CD14-positive monocyte (primary cell): ENCODE data around the gene BEGAIN. TPM values are rescaled to one million over a fixed set of nuclear protein-coding genes. Genes with fewer than 3 reads are reported as not detected.
A peak's percentile ranks its signal among the peaks of the same experiment; 100 is the strongest.

Experiments used
- DNase-seq, 3 donors: peaks; one replicate each; pipeline ENCODE4 v3.0.0-alpha.2; 2011 to 2022
- H2AFZ ChIP-seq: 2 replicates; pipeline ENCODE4 v1.6.0; 2012; ENCODE audit warnings: mild to moderate bottlenecking, low read depth, low read length, inconsistent platforms; ENCODE audit not compliant: insufficient read depth, poor library complexity, severe bottlenecking
- H3K27ac ChIP-seq, 2 donors: 1 replicate in 1 of 2; 2 replicates in 1 of 2; pipeline ENCODE4 v1.5.1; 2012 to 2013; ENCODE audit warnings: low read length in 2 of 2, control low read depth in 1 of 2, inconsistent platforms in 1 of 2, low read depth in 1 of 2, mild to moderate bottlenecking in 1 of 2
- H3K27me3 ChIP-seq, 2 donors: one replicate each; pipeline versions ENCODE4 v1.6.0 to v1.6.1; 2011 to 2013; ENCODE audit warnings: low read length in 2 of 2; ENCODE audit not compliant: control insufficient read depth in 2 of 2, insufficient read depth in 2 of 2
- H3K36me3 ChIP-seq, 2 donors: replicated peaks in 1 of 2; 1 replicate in 1 of 2; 2 replicates in 1 of 2; pipeline versions ENCODE4 v1.5.1 to v1.6.1; 2012 to 2013; ENCODE audit warnings: low read length in 2 of 2, control low read depth in 1 of 2, inconsistent platforms in 1 of 2, mild to moderate bottlenecking in 1 of 2; ENCODE audit not compliant: insufficient read depth in 2 of 2, control insufficient read depth in 1 of 2
- H3K4me1 ChIP-seq, 2 donors: 1 replicate in 1 of 2; 2 replicates in 1 of 2; pipeline versions ENCODE4 v1.5.1 to v1.6.1; 2012 to 2013; ENCODE audit warnings: low read length in 2 of 2, control low read depth in 1 of 2, inconsistent platforms in 1 of 2, mild to moderate bottlenecking in 1 of 2, moderate library complexity in 1 of 2; ENCODE audit not compliant: insufficient read depth in 2 of 2, control insufficient read depth in 1 of 2
- H3K4me2 ChIP-seq: replicated peaks from 2 replicates; pipeline ENCODE3; 2012; ENCODE audit warnings: low read length, moderate library complexity, mild to moderate bottlenecking; ENCODE audit not compliant: poor library complexity, severe bottlenecking; ENCODE audit errors: extremely low read depth
- H3K4me3 ChIP-seq, 3 experiments: fragments of 200-600 bp in 1 of 3; sonication (generic) in 1 of 3; replicated peaks in 1 of 3; 1 replicate in 2 of 3; 2 replicates in 1 of 3; pipeline ENCODE4 v1.5.1; 2011 to 2013; ENCODE audit warnings: low read length in 3 of 3, mild to moderate bottlenecking in 3 of 3, control low read depth in 2 of 3, low read depth in 2 of 3, inconsistent platforms in 1 of 3, moderate library complexity in 1 of 3
- H3K79me2 ChIP-seq: 2 replicates; pipeline ENCODE4 v1.6.0; 2012; ENCODE audit warnings: mild to moderate bottlenecking, control low read depth, inconsistent platforms, low read length, moderate library complexity; ENCODE audit not compliant: insufficient read depth
- H3K9ac ChIP-seq: 2 replicates; pipeline ENCODE4 v1.6.0; 2017; ENCODE audit warnings: low read length, mild to moderate bottlenecking; ENCODE audit not compliant: insufficient read depth, poor library complexity, severe bottlenecking
- H3K9me3 ChIP-seq, 2 donors: replicated peaks in 1 of 2; 1 replicate in 1 of 2; 2 replicates in 1 of 2; pipeline versions ENCODE4 v1.5.1 to v1.6.1; 2012 to 2013; ENCODE audit warnings: low read length in 2 of 2, control low read depth in 1 of 2; ENCODE audit not compliant: control insufficient read depth in 1 of 2, insufficient read depth in 1 of 2
- H4K20me1 ChIP-seq: 2 replicates; pipeline ENCODE4 v1.6.0; 2012; ENCODE audit warnings: mild to moderate bottlenecking, low read length, control low read depth, moderate library complexity; ENCODE audit not compliant: insufficient read depth
- H3K27ac Mint-ChIP-seq, 7 donors: one replicate each; pipeline ENCODE4 v1.8.0; 2020; ENCODE audit warnings: mild to moderate bottlenecking in 7 of 7, mixed read lengths in 7 of 7, moderate library complexity in 6 of 7, inconsistent platforms in 2 of 7
- H3K27me3 Mint-ChIP-seq, 3 donors: one replicate each; pipeline ENCODE4 v1.8.0; 2021 to 2022; ENCODE audit warnings: low read depth in 3 of 3, mild to moderate bottlenecking in 3 of 3, mixed read lengths in 3 of 3, moderate library complexity in 3 of 3, inconsistent platforms in 1 of 3
- H3K36me3 Mint-ChIP-seq, 2 donors: one replicate each; pipeline ENCODE4 v1.8.0; 2020; ENCODE audit warnings: mixed read lengths in 2 of 2, inconsistent platforms in 1 of 2, mild to moderate bottlenecking in 1 of 2
- H3K4me1 Mint-ChIP-seq: one replicate; pipeline ENCODE4 v1.8.0; 2020; ENCODE audit warnings: mild to moderate bottlenecking, mixed read lengths
- H3K4me3 Mint-ChIP-seq, 2 donors: one replicate each; pipeline ENCODE4 v1.8.0; 2020; ENCODE audit warnings: mild to moderate bottlenecking in 2 of 2, mixed read lengths in 2 of 2, moderate library complexity in 1 of 2
- H3K9me3 Mint-ChIP-seq, 7 donors: one replicate each; pipeline ENCODE4 v1.8.0; 2020 to 2022; ENCODE audit warnings: mixed read lengths in 7 of 7, mild to moderate bottlenecking in 6 of 7, moderate library complexity in 6 of 7, inconsistent platforms in 2 of 7
- WGBS: methylation state at CpG from one replicate; pipeline ENCODE4 v1.1.5; 2013; ENCODE audit warnings: missing lambda C conversion rate; ENCODE audit not compliant: insufficient coverage; 5-methylcytosine and 5-hydroxymethylcytosine counted together
- intact Hi-C, 2 donors: fragments of 100-400 bp; cut with micrococcal nuclease; formaldehyde crosslinking; loops; one replicate each; pipeline versions ENCODE4 v1.15.0 to v1.15.1; 2023
- polyA plus RNA-seq, 3 donors: library from polyadenylated mRNA; depleted of rRNA in 1 of 3; unstranded in 2 of 3; stranded (reverse) in 1 of 3; fragments of 300-500 nt in 2 of 3; fragments of >200 nt in 1 of 3; fragmentation: Illumina TruSeq in 2 of 3; gene quantifications; 1 replicate in 2 of 3; 2 replicates in 1 of 3; pipeline ENCODE4 v1.2.3, GENCODE V29; 2012 to 2021
- TF ChIP-seq, protein P1 (sequence below): fragments of 200-600 bp; IDR thresholded peaks from one replicate; pipeline ENCODE4 v1.8.0; 2022; ENCODE audit warnings: antibody characterized with exemption, mild to moderate bottlenecking

Gene BEGAIN
- polyA plus RNA-seq, 3 donors = 0.25 to 0.45 TPM; not detected in 1

DNA sequence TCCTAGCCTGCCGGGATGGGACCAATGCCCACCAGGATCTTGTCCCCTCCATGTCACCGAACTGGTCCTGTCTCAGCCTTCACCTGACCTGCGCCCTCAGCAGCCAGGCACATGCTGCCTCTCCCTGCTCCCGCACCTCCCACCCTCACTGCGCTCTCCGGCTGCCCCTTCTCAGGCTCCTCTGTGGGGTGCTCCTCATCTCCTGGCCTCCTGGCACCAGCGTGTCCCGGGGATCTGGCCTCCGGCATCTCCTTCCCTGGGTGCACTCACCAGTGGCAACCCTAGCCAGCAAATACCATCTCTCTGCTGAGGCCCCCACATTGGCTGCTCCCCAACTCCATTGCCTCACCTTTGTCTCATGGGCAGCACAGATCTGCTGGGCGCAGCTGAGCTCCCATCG is 29.0 kb downstream of the BEGAIN start:
- 96% methylated on average over 11 of the region's 11 CpGs for WGBS
- intact Hi-C loops = no loop called here
- TF ChIP-seq, protein P1, sequence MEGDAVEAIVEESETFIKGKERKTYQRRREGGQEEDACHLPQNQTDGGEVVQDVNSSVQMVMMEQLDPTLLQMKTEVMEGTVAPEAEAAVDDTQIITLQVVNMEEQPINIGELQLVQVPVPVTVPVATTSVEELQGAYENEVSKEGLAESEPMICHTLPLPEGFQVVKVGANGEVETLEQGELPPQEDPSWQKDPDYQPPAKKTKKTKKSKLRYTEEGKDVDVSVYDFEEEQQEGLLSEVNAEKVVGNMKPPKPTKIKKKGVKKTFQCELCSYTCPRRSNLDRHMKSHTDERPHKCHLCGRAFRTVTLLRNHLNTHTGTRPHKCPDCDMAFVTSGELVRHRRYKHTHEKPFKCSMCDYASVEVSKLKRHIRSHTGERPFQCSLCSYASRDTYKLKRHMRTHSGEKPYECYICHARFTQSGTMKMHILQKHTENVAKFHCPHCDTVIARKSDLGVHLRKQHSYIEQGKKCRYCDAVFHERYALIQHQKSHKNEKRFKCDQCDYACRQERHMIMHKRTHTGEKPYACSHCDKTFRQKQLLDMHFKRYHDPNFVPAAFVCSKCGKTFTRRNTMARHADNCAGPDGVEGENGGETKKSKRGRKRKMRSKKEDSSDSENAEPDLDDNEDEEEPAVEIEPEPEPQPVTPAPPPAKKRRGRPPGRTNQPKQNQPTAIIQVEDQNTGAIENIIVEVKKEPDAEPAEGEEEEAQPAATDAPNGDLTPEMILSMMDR = no peak
- no peak for DNase-seq
- Histone ChIP-seq H3K4me2 (peak overlapping the region; percentile 73), H3K27ac (peak overlapping the region in 1 of 2 donors; percentile 8), H4K20me1 (no peaks in the 10 kb centered on the region), H3K9ac (peak overlapping the region; percentile 39), H2AFZ (peak overlapping the region; percentile 33), H3K27me3 (peaks cover 0 to 2% of the 10 kb centered on the region in 2 donors), H3K9me3 (no peaks in the 10 kb centered on the region), H3K4me3 (peak overlapping the region in 1 of 3 experiments; percentile 57), H3K79me2 (no peaks in the 10 kb centered on the region), H3K4me1 (peaks cover 41 to 47% of the 10 kb centered on the region in 2 donors), H3K36me3 (no peaks in the 10 kb centered on the region)
- peak overlapping the region in 5 of 7 donors; percentile 48 to 88 (median 81) for H3K27ac Mint-ChIP-seq
- peaks cover 4 to 32% (median 19%) of the 10 kb centered on the region in 3 donors for H3K27me3 Mint-ChIP-seq
- H3K36me3 Mint-ChIP-seq = peaks cover 0 to 3% of the 10 kb centered on the region in 2 donors
- peak overlapping the region; percentile 70 to 88 for H3K4me3 Mint-ChIP-seq
- peaks cover 43% of the 10 kb centered on the region for H3K4me1 Mint-ChIP-seq
- H3K9me3 Mint-ChIP-seq = peaks cover 0 to 2% (median 0%) of the 10 kb centered on the region in 7 donors

DNA sequence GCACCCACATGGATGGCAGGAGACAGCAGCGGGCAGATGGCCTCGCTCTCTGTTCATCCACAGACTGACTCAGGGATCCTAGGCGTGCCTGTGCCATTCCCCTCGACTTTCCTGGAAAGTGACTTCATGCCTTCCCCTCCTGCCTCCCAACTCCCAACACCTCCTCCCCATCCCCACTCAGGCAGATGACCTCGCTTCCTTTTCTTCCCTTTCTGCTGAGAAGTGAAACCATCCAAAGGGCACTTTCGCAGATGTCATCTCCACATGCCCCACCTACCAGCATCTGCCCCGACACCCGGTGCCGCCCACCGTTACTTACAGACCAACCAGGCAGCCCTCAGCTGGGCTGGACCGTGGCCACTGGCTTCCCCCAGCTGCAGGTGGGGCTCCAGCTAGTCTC is 29.6 kb downstream of the BEGAIN start:
- Histone ChIP-seq H3K4me1 (peaks cover 41 to 49% of the 10 kb centered on the region in 2 donors), H3K27ac (peak overlapping the region; percentile 8 to 22), H3K4me2 (peak overlapping the region; percentile 73), H3K27me3 (no peaks in the 10 kb centered on the region), H3K36me3 (no peaks in the 10 kb centered on the region), H4K20me1 (no peaks in the 10 kb centered on the region), H3K4me3 (peak overlapping the region in 1 of 3 experiments; percentile 57), H2AFZ (peak overlapping the region; percentile 33), H3K9me3 (no peaks in the 10 kb centered on the region), H3K79me2 (no peaks in the 10 kb centered on the region), H3K9ac (peak overlapping the region; percentile 39)
- Mint-ChIP-seq H3K27me3 (peaks cover 4 to 28% (median 18%) of the 10 kb centered on the region in 3 donors), H3K36me3 (peaks cover 0 to 3% of the 10 kb centered on the region in 2 donors), H3K9me3 (peaks cover 0 to 2% (median 0%) of the 10 kb centered on the region in 7 donors), H3K4me1 (peaks cover 45% of the 10 kb centered on the region), H3K27ac (peak overlapping the region in 5 of 7 donors; percentile 48 to 88 (median 81)), H3K4me3 (peak overlapping the region; percentile 70 to 88)
- WGBS = 17% methylated on average over 11 of the region's 11 CpGs
- intact Hi-C loops = no loop called here
- TF ChIP-seq, protein P1 = no peak
- peak; percentile 55 to 71 (median 64) for DNase-seq
